GM18508 (cell line): ENCODE results near the gene DGKI.

Experiments used
- ATAC-seq: cut with Tn5 transposase; IDR thresholded peaks from one replicate; pipeline ENCODE4 v1.9.1; 2021; ENCODE audit warnings: moderate number of reproducible peaks; ENCODE audit not compliant: insufficient read depth, unreplicated experiment

The DGKI gene

GRCh38 chr7:137342265-137342664 lies 504.5 kb downstream of the DGKI start:
- ATAC-seq, result no peak

- no peak for ATAC-seq
Measured at GRCh38 chr7:137337902-137338301, 508.9 kb downstream of the DGKI start.

GRCh38 chr7:137335814-137336213 lies 511.0 kb downstream of the DGKI start:
- no peak for ATAC-seq

- no peak for ATAC-seq
Measured at GRCh38 chr7:137331378-137331777, 515.4 kb downstream of the DGKI start.
